EH (cell line): ENCODE results near the gene TM4SF20.
A peak's percentile ranks its signal among the peaks of the same experiment; 100 is the strongest.
"Not testable (repeated sequence)": the region's sequence is repeated elsewhere in the genome, so short reads cannot be mapped to it uniquely, and the experiment has no call there.

Source experiments
- DNase-seq: peaks from one replicate; pipeline ENCODE4 v3.0.0-alpha.2; 2015; ENCODE audit warnings: low read depth

The TM4SF20 gene

GRCh38 chr2:227398684-227399670 is 19.9 kb upstream of the TM4SF20 start:
- DNase-seq: no peak

GRCh38 chr2:227397562-227397961 is 18.5 kb upstream of the TM4SF20 start:
- no peak for DNase-seq

- DNase-seq: no peak
Measured at GRCh38 chr2:227395556-227395955, 16.4 kb upstream of the TM4SF20 start.

DNA sequence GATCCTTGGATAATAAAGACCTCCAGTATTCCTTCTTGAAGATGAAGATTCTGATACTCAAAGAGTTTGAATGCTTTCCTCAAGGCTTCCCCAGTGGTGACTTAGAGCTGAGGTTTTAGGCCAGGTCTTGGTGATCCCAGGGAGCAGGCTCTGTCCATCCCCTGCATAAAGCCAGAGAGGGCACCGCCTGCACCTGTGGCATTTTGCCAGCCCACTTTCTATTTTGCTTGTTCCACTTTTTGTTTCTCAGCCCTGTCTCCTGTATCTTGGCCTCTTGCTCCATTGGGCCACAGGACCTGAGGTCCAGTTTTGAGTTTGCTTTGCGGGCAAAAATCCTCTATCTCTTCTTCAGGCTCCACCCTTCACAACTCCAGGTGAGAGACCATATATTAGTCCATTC is 15.3 kb upstream of the TM4SF20 start:
- no peak for DNase-seq

GRCh38 chr2:227390468-227391256 is 11.6 kb upstream of the TM4SF20 start:
- no peak for DNase-seq

DNA sequence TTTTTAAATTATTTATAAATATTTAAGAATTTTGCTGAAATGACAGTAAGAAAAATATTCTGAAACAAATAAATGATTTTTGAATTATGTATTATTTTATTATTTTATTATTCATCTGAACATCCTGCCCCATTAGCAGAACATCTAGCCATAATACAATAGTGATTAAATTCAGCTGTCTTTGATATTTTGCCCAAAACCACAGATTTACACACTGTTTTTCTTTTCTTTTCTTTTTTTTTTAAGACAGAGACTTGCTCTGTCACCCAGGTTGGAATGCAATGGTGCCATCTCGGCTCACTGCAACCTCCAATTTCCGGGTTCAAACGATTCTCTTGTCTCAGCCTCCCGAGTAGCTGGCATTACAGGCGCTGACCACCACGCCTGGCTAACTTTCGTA is 10.6 kb upstream of the TM4SF20 start:
- no peak for DNase-seq

DNA sequence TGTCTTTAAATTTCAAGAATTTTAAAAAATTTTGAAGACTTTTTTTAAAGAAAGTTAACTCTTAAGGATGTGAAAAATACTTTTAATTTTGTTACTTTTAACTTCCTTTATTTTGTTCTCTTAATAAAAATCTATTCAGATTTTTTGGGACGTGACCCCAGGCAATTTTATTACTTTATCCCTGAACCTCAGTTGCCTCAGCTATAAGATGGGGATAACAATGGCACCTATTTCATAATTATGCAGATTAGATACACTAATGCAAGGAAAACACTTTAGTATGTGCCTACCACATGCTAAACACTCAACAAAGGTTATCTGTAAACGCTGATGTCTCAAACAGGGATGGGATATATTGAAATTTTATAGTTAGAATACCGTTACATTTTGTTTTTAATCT is 10.1 kb upstream of the TM4SF20 start:
- DNase-seq: no peak

DNA sequence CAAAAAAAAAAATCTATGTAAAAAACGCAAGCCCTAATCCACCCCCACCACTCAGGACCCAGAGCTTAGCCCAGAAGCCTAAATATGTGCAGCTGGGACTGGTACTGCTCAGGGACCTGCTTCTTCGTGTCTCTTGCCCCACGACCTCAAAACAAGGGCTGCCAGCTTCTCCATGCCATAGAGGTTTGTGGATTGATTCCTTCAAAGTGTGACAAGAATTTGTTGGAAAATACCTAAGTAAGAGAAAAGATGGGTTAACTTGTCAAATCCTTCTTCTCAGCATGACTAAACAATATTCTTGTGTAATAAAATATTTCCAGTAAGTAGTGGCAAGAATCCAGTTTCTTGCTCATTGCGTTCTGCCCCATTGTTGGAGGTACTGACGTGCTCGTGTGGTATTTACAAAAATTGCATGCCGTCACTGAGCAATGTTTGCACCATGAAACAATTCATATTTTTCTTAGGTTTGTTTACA is 9.5 kb upstream of the TM4SF20 start:
- DNase-seq: peak; percentile 90

GRCh38 chr2:227387583-227387982 is 8.5 kb upstream of the TM4SF20 start, which contains the start of gene SCYGR1:
TSS of gene SCYGR1 (minus strand) at chr2:227387949. CDS start at chr2:227387949, 0 bp downstream.
- not testable (repeated sequence) for DNase-seq

GRCh38 chr2:227386630-227387029 is 7.5 kb upstream of the TM4SF20 start:
- no peak for DNase-seq

GRCh38 chr2:227383686-227384085 is 4.6 kb upstream of the TM4SF20 start:
- DNase-seq: no peak

DNA sequence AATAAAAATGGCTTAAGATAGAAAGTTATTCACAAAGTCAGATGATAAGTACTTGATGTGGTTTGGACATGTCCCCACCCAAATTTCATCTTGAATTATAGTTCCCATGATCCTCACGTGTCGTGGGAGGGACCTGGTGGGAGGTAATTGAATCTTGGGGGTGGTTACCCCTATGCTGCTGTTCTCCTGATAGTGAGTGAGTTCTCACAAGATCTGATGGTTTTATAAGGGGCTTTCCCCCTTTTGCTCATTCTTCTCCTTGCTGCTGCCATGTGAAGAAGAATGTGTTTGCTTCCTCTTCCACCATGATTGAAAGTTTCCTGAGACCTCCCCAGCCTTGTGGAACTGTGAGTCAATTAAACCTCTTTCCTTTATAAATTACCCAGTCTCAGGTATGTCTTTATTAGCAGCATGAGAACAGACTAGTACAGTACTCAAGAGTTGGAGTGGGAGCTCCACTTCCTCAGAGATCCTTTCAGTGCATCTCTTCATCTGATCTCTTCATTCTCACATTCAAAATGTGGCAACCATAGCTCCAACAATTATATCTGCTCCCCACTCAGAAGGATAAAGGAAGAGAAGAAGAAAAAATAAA is 3.2 kb upstream of the TM4SF20 start:
- not testable (repeated sequence) for DNase-seq

GRCh38 chr2:227378371-227378782 is 729 bp downstream of the TM4SF20 start:
- peak; percentile 53 for DNase-seq

GRCh38 chr2:227377467-227378351 is 1.4 kb downstream of the TM4SF20 start:
- peak; percentile 65 for DNase-seq

GRCh38 chr2:227376656-227377396 is 2.3 kb downstream of the TM4SF20 start:
- peak; percentile 44 for DNase-seq

DNA sequence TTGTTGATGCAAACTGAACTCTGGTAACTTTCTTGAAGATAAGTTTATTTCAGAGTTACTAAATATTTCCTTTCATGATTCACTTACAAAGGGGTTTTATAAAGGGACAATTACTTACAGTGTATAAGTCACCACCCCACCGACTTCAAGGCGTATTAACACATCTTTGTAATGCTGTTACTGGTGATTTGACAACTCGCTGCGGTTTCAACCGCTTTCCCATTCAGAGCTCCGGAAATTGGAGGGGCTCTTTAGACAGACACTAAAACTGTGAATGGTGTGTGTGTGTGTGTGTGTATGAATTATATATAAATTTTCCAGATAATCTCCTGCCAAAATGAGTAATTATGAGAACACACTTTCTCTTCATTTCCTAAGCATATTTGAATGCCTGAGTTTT is 4.9 kb downstream of the TM4SF20 start:
- peak; percentile 58 for DNase-seq

DNA sequence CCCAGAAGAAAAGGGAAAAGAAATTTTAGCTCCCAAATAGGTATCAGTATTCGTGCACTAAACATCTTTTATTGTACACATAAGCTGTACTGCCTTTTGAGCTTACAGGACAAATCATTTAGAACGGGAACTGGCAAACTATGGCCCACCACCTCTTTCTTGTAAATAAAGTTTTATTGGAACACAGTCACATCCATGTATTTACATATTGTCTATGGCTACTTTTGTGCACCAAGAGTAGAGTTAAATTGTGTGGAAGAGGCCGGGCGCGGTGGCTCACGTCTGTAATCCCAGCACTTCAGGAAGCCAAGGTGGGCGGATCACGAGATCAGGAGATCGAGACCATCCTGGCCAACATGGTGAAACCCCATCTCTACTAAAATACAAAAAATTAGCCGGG is 5.7 kb downstream of the TM4SF20 start:
- DNase-seq: no peak

- DNase-seq: peak; percentile 83
Measured at GRCh38 chr2:227370791-227371312, 8.3 kb downstream of the TM4SF20 start.

- no peak for DNase-seq
Measured at GRCh38 chr2:227370092-227370491, 9.0 kb downstream of the TM4SF20 start.

- DNase-seq: no peak
Measured at GRCh38 chr2:227368574-227368973, 10.5 kb downstream of the TM4SF20 start.
